K562 (cell line): ENCODE measurements around the gene CREBL2. TPM values are rescaled to one million over a fixed set of nuclear protein-coding genes. Genes with fewer than 3 reads are reported as not detected.
A peak's percentile ranks its signal among the peaks of the same experiment; 100 is the strongest.

ENCODE experiments used
- ATAC-seq: fragments of 200-7000 bp; cut with Tn5 transposase; 3 replicates; pipeline ENCODE4 v1.9.1; 2020; ENCODE audit warnings: moderate library complexity
- BruUV-seq: library from RNA; stranded (reverse); fragments of 400-500 nt; replicated peaks from 2 replicates; lab custom pipeline; 2021; lab: Mats Ljungman, UMichigan
- CTCF ChIA-PET: fragments of 300-600 bp; formaldehyde crosslinking; extraction: SDS; loops from one replicate; lab custom pipeline; 2021; ENCODE audit warnings: low intra/inter-chr PET ratio; lab: Yijun Ruan, JAX
- POLR2A ChIA-PET: fragments of 300-600, 350-650 bp; sonication (Branson Sonifier 250); formaldehyde crosslinking; extraction: SDS; loops from one replicate; lab custom pipeline; 2021; ENCODE audit warnings: antibody characterized with exemption, inconsistent platforms; lab: Yijun Ruan, JAX
- DNase-seq, 4 experiments: peaks; one replicate each; pipeline versions ENCODE4 v3.0.0 to v3.0.0-alpha.2; 2011 to 2018; ENCODE audit warnings: low spot score in 3 of 4, mixed read lengths in 3 of 4; ENCODE audit errors: extremely low read depth in 1 of 4
- FAIRE-seq: peaks from 2 replicates; lab custom pipeline; 2011; peaks lifted over from hg19 to GRCh38; lab: Jason Lieb, UNC
- H2AFZ ChIP-seq: 2 replicates; pipeline ENCODE4 v1.6.0; 2011; ENCODE audit warnings: low read depth, low read length, control low read depth, inconsistent platforms
- H3K27ac ChIP-seq: fragments of 200-600 bp; 3 replicates; pipeline ENCODE4 v1.8.0; 2011; ENCODE audit warnings: low read depth, mild to moderate bottlenecking, control low read depth, inconsistent platforms, low read length, moderate library complexity, mixed read lengths; ENCODE audit errors: extremely low read depth
- H3K27me3 ChIP-seq, 2 experiments: fragments of 300-600 bp in 1 of 2; 2 replicates in 1 of 2; 3 replicates in 1 of 2; pipeline versions ENCODE4 v1.6.0 to v1.8.0; 2011; ENCODE audit warnings: inconsistent platforms in 2 of 2, low read length in 2 of 2, mild to moderate bottlenecking in 1 of 2, mixed read lengths in 1 of 2, moderate library complexity in 1 of 2; ENCODE audit not compliant: control insufficient read depth in 2 of 2, insufficient read depth in 2 of 2
- H3K36me3 ChIP-seq: fragments of 300-600 bp; 3 replicates; pipeline ENCODE4 v1.8.0; 2011; ENCODE audit warnings: mild to moderate bottlenecking, low read length, inconsistent platforms; ENCODE audit not compliant: control insufficient read depth, insufficient read depth
- H3K4me1 ChIP-seq, 2 experiments: fragments of 200-600 bp in 1 of 2; replicated peaks in 1 of 2; 2 replicates in 1 of 2; 3 replicates in 1 of 2; pipeline versions ENCODE4 v1.5.1 to v1.8.0; 2011; ENCODE audit warnings: inconsistent platforms in 2 of 2, low read length in 2 of 2, mild to moderate bottlenecking in 1 of 2, mixed read lengths in 1 of 2, moderate library complexity in 1 of 2; ENCODE audit not compliant: control insufficient read depth in 2 of 2, insufficient read depth in 2 of 2
- H3K4me2 ChIP-seq: 2 replicates; pipeline ENCODE4 v1.6.1; 2011; ENCODE audit warnings: low read length, control low read depth, inconsistent platforms, mixed read lengths; ENCODE audit not compliant: insufficient read depth
- H3K4me3 ChIP-seq: fragments of 200-600 bp; sonication (generic), shearing (Covaris generic); 2 replicates; pipeline ENCODE4 v1.5.1; 2016; ENCODE audit warnings: control low read depth, inconsistent platforms
- H3K79me2 ChIP-seq: fragments of 200-600 bp; 3 replicates; pipeline ENCODE4 v1.8.0; 2011; ENCODE audit warnings: low read length, inconsistent platforms; ENCODE audit not compliant: control insufficient read depth, insufficient read depth
- H3K9ac ChIP-seq, 2 experiments: 2 replicates each; pipeline versions ENCODE4 v1.6.0 to v1.6.1; 2011; ENCODE audit warnings: low read depth in 2 of 2, low read length in 2 of 2, control low read depth in 1 of 2, inconsistent platforms in 1 of 2, mild to moderate bottlenecking in 1 of 2, mixed read lengths in 1 of 2; ENCODE audit not compliant: insufficient read depth in 1 of 2
- H3K9me1 ChIP-seq: one replicate; pipeline ENCODE4 v1.6.0; 2011; ENCODE audit warnings: inconsistent platforms, mild to moderate bottlenecking, low read length, moderate library complexity; ENCODE audit not compliant: control insufficient read depth, insufficient read depth
- H3K9me3 ChIP-seq: replicated peaks from 2 replicates; pipeline ENCODE4 v1.5.1; 2011; ENCODE audit warnings: low read depth, low read length, inconsistent platforms; ENCODE audit not compliant: control insufficient read depth, insufficient read depth
- H4K20me1 ChIP-seq: replicated peaks from 2 replicates; pipeline ENCODE4 v1.6.1; 2011; ENCODE audit warnings: low read length, inconsistent platforms, mixed read lengths; ENCODE audit not compliant: control insufficient read depth, insufficient read depth
- CREB1 ChIP-seq, 2 experiments: sonication (generic) in 1 of 2; formaldehyde crosslinking in 1 of 2; IDR thresholded peaks; 2 replicates each; pipeline versions ENCODE4 v1.6.1 to v1.8.0; 2012 to 2022; ENCODE audit warnings: inconsistent platforms in 1 of 2, mild to moderate bottlenecking in 1 of 2, missing genetic modification reagents in 1 of 2, moderate library complexity in 1 of 2
- ETV1 ChIP-seq: fragments of 450-650 bp; conservative IDR thresholded peaks from 2 replicates; pipeline ENCODE4 v1.6.1; 2016; ENCODE audit warnings: missing genetic modification characterization, control low read depth, low read depth, missing compliant biosample characterization
- PBX2 ChIP-seq, 2 experiments: IDR thresholded peaks in 1 of 2; conservative IDR thresholded peaks in 1 of 2; 2 replicates each; pipeline ENCODE4 v1.6.1; 2016; ENCODE audit warnings: low read depth in 2 of 2, mild to moderate bottlenecking in 1 of 2, missing compliant biosample characterization in 1 of 2, missing genetic modification characterization in 1 of 2, moderate library complexity in 1 of 2
- POLR2G ChIP-seq: fragments of 200-400 bp; formaldehyde crosslinking; IDR thresholded peaks from 2 replicates; pipeline ENCODE4 v1.6.1; 2017; ENCODE audit warnings: low read depth, mild to moderate bottlenecking, antibody characterized with exemption, low read length, moderate library complexity
- PRDM10 ChIP-seq: fragments of 450-650 bp; IDR thresholded peaks from 2 replicates; pipeline ENCODE4 v1.6.1; 2018; ENCODE audit not compliant: partially characterized antibody
- ZNF224 ChIP-seq: sonication (generic); formaldehyde crosslinking; IDR thresholded peaks from 2 replicates; pipeline ENCODE4 v1.8.0; 2022; ENCODE audit warnings: mild to moderate bottlenecking, missing genetic modification reagents
- ZNF655 ChIP-seq: fragments of 250-450 bp; sonication (Bioruptor Pico); IDR thresholded peaks from 2 replicates; pipeline ENCODE4 v1.5.0; 2021
- ZNF668 ChIP-seq: fragments of 250-450 bp; sonication (Bioruptor Pico); IDR thresholded peaks from 2 replicates; pipeline ENCODE4 v1.8.0; 2022; ENCODE audit warnings: mild to moderate bottlenecking, inconsistent platforms
- ZNF740 ChIP-seq, 3 experiments: fragments of 200-800 bp in 1 of 3; sonication (Bioruptor generic) in 1 of 3; sonication (generic) in 1 of 3; formaldehyde crosslinking in 1 of 3; IDR thresholded peaks; 2 replicates each; pipeline versions ENCODE4 v1.6.1 to v1.8.0; 2016 to 2022; ENCODE audit warnings: mild to moderate bottlenecking in 2 of 3, missing compliant biosample characterization in 2 of 3, missing genetic modification characterization in 2 of 3, missing genetic modification reagents in 1 of 3
- WGBS: fragments of 100-300 bp; shearing (Covaris generic); methylation state at CpG from one replicate; pipeline ENCODE4 v1.1.6; 2016; ENCODE audit warnings: low coverage, mixed read lengths; ENCODE audit not compliant: insufficient coverage; ENCODE audit errors: missing lambda C conversion rate; 5-methylcytosine and 5-hydroxymethylcytosine counted together
- in situ Hi-C: fragments of 300-500 bp; cut with MboI; formaldehyde crosslinking; loops from 4 replicates; pipeline ENCODE4 v1.15.0; 2018; ENCODE audit warnings: inconsistent platforms, mixed read lengths
- intact Hi-C: fragments of 100-400 bp; cut with micrococcal nuclease; formaldehyde crosslinking; loops from 2 replicates; pipeline ENCODE4 v1.14.2; 2022
- polyA plus RNA-seq, 8 experiments: library from polyadenylated mRNA; depleted of rRNA in 4 of 8; stranded (reverse) in 5 of 8; unstranded in 3 of 8; fragments of >200 nt; fragmentation: Nextera tagmentation in 2 of 8; fragmentation: Illumina TruSeq in 1 of 8; extraction: Ambion mirVana in 2 of 8; extraction: Trizol in 1 of 8; gene quantifications; 2 replicates each; pipeline versions ENCODE4 v1.2.1 to v1.2.3, GENCODE V29; 2011 to 2014; ENCODE audit warnings: inconsistent platforms in 1 of 8, missing spikeins in 1 of 8
- total RNA-seq, 7 experiments: library from RNA; depleted of rRNA in 6 of 7; stranded (reverse); fragments of >200 nt in 6 of 7; fragmentation: Illumina TruSeq in 2 of 7; extraction: Trizol in 2 of 7; gene quantifications; 2 replicates each; pipeline versions ENCODE4 v1.2.1 to v1.2.3, GENCODE V29; 2011 to 2021; ENCODE audit warnings: low replicate concordance in 1 of 7

Gene CREBL2
- total and polyA plus RNA-seq, 9 of the 15 experiments (the other 6 are each of a cell fraction or from before 2014, with no cell fraction given): 1.7 to 7.3 (median 5.2) TPM

GRCh38 chr12:12599750-12600643 lies 11.7 kb upstream of the CREBL2 start:
- no TSS peak for BruUV-seq
- ChIA-PET POLR2A (interaction anchor here (0.9 kb wide), 1 partner anchor 11 kb away, joined by 3 read pairs; the partner anchor contains the start of gene CREBL2), CTCF (no interaction called here)
- DNase-seq: no peak
- H4K20me1 ChIP-seq: no peaks in the 10 kb centered on the region
- in situ Hi-C loops: no loop called here
- H2AFZ ChIP-seq: peak overlapping the region; percentile 82
- no peaks in the 10 kb centered on the region for H3K27me3 ChIP-seq
- H3K9ac ChIP-seq: no peak overlapping the region
- FAIRE-seq: no peak
- H3K36me3 ChIP-seq: no peaks in the 10 kb centered on the region
- H3K27ac ChIP-seq: no peak overlapping the region; the same call in 2 of the 3 replicates
- no peaks in the 10 kb centered on the region for H3K4me1 ChIP-seq
- no peaks in the 10 kb centered on the region for H3K9me3 ChIP-seq
- no peak overlapping the region for H3K4me2 ChIP-seq
- intact Hi-C loops: no loop called here
- peak; percentile 37; the same call in 2 of the 3 replicates for ATAC-seq
- no peaks in the 10 kb centered on the region for H3K79me2 ChIP-seq
- WGBS: 22% methylated on average over 4 of the region's 9 CpGs
- no peaks in the 10 kb centered on the region for H3K9me1 ChIP-seq
- no peak overlapping the region for H3K4me3 ChIP-seq
- no peak for TF ChIP-seq ZNF668 (CRISPR knock-in tag)
- TF ChIP-seq ZNF655: no peak
- TF ChIP-seq ZNF740 (CRISPR knock-in tag; IDR thresholded peaks at IDR 0.05): no peak
- no peak for TF ChIP-seq ZNF740 (tag; IDR thresholded peaks at IDR 0.05)
- no peak for TF ChIP-seq ETV1 (tag)
- no peak for TF ChIP-seq POLR2G
- TF ChIP-seq ZNF224 (CRISPR knock-in tag): no peak
- no peak for TF ChIP-seq PBX2 (CRISPR knock-in tag; IDR thresholded peaks at IDR 0.05; ENCODE audit: low read depth)
- peak; percentile 84 for TF ChIP-seq PBX2 (tag; conservative IDR thresholded peaks at IDR 0.05; ENCODE audit: low read depth)
- TF ChIP-seq CREB1 (IDR thresholded peaks at IDR 0.05): no peak
- TF ChIP-seq CREB1 (CRISPR knock-in tag; IDR thresholded peaks at IDR 0.05): no peak
- TF ChIP-seq PRDM10: no peak
